HL-60 (cell line): ENCODE data around the gene ADD3.

ENCODE experiments used
- DNase-seq, 2 experiments: peaks; one replicate each; pipeline ENCODE4 v3.0.0-alpha.2; 2010 to 2020; ENCODE audit warnings: low read depth in 1 of 2, low spot score in 1 of 2
- H3K27ac ChIP-seq: fragments of 250-450 bp; sonication (Bioruptor Pico); replicated peaks from 2 replicates; pipeline ENCODE4 v1.5.1; 2020; ENCODE audit warnings: mild to moderate bottlenecking, moderate library complexity
- H3K27me3 ChIP-seq: fragments of 250-450 bp; sonication (Bioruptor Pico); 2 replicates; pipeline ENCODE4 v1.5.1; 2021; ENCODE audit warnings: mild to moderate bottlenecking, moderate library complexity; ENCODE audit not compliant: insufficient read depth, poor library complexity, severe bottlenecking
- H3K4me3 ChIP-seq: replicated peaks from 2 replicates; pipeline ENCODE4 v1.5.1; 2011; ENCODE audit warnings: mild to moderate bottlenecking, control low read depth, low read length; ENCODE audit not compliant: insufficient read depth
- GABPA ChIP-seq: IDR thresholded peaks from 2 replicates; pipeline ENCODE4 v1.6.1; 2012; ENCODE audit warnings: low read depth
- POLR2AphosphoS5 ChIP-seq: IDR thresholded peaks from 2 replicates; pipeline ENCODE4 v1.6.1; 2012; ENCODE audit warnings: low read depth
- SPI1 ChIP-seq: IDR thresholded peaks from 2 replicates; pipeline ENCODE4 v1.6.1; 2012; ENCODE audit warnings: low read depth, mild to moderate bottlenecking, borderline replicate concordance
- TF ChIP-seq, protein P1 (sequence below): IDR thresholded peaks from one replicate; pipeline ENCODE4 v1.5.1; 2011; ENCODE audit warnings: low read length, control low read depth, inconsistent platforms; ENCODE audit not compliant: insufficient read depth
- TF ChIP-seq, protein P2 (sequence below): IDR thresholded peaks from 2 replicates; pipeline ENCODE4 v1.6.1; 2012; ENCODE audit warnings: low read depth; ENCODE audit not compliant: insufficient replicate concordance

The ADD3 gene

GRCh38 chr10:109975244-109976190 is 32.3 kb upstream of the ADD3 start:
- Histone ChIP-seq H3K27ac (no peak overlapping the region), H3K4me3 (no peak overlapping the region), H3K27me3 (no peaks in the 10 kb centered on the region)
- DNase-seq, result no peak
- TF ChIP-seq GABPA, result no peak
- TF ChIP-seq, protein P1, sequence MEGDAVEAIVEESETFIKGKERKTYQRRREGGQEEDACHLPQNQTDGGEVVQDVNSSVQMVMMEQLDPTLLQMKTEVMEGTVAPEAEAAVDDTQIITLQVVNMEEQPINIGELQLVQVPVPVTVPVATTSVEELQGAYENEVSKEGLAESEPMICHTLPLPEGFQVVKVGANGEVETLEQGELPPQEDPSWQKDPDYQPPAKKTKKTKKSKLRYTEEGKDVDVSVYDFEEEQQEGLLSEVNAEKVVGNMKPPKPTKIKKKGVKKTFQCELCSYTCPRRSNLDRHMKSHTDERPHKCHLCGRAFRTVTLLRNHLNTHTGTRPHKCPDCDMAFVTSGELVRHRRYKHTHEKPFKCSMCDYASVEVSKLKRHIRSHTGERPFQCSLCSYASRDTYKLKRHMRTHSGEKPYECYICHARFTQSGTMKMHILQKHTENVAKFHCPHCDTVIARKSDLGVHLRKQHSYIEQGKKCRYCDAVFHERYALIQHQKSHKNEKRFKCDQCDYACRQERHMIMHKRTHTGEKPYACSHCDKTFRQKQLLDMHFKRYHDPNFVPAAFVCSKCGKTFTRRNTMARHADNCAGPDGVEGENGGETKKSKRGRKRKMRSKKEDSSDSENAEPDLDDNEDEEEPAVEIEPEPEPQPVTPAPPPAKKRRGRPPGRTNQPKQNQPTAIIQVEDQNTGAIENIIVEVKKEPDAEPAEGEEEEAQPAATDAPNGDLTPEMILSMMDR, result no peak
- TF ChIP-seq SPI1, result no peak
- TF ChIP-seq, protein P2, sequence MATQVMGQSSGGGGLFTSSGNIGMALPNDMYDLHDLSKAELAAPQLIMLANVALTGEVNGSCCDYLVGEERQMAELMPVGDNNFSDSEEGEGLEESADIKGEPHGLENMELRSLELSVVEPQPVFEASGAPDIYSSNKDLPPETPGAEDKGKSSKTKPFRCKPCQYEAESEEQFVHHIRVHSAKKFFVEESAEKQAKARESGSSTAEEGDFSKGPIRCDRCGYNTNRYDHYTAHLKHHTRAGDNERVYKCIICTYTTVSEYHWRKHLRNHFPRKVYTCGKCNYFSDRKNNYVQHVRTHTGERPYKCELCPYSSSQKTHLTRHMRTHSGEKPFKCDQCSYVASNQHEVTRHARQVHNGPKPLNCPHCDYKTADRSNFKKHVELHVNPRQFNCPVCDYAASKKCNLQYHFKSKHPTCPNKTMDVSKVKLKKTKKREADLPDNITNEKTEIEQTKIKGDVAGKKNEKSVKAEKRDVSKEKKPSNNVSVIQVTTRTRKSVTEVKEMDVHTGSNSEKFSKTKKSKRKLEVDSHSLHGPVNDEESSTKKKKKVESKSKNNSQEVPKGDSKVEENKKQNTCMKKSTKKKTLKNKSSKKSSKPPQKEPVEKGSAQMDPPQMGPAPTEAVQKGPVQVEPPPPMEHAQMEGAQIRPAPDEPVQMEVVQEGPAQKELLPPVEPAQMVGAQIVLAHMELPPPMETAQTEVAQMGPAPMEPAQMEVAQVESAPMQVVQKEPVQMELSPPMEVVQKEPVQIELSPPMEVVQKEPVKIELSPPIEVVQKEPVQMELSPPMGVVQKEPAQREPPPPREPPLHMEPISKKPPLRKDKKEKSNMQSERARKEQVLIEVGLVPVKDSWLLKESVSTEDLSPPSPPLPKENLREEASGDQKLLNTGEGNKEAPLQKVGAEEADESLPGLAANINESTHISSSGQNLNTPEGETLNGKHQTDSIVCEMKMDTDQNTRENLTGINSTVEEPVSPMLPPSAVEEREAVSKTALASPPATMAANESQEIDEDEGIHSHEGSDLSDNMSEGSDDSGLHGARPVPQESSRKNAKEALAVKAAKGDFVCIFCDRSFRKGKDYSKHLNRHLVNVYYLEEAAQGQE, result no peak
- no peak for TF ChIP-seq POLR2AphosphoS5

- TF ChIP-seq POLR2AphosphoS5, result no peak
- TF ChIP-seq GABPA, result no peak
- no peak; the same call in 1 of the 2 replicates for TF ChIP-seq SPI1
- TF ChIP-seq, protein P1, result no peak
- TF ChIP-seq, protein P2, result no peak
- H3K27me3 ChIP-seq, result no peaks in the 10 kb centered on the region
- DNase-seq, result no peak
- H3K4me3 ChIP-seq, result no peak overlapping the region
- H3K27ac ChIP-seq, result no peak overlapping the region
Observed at GRCh38 chr10:109976681-109977080, 31.1 kb upstream of the ADD3 start.

DNA sequence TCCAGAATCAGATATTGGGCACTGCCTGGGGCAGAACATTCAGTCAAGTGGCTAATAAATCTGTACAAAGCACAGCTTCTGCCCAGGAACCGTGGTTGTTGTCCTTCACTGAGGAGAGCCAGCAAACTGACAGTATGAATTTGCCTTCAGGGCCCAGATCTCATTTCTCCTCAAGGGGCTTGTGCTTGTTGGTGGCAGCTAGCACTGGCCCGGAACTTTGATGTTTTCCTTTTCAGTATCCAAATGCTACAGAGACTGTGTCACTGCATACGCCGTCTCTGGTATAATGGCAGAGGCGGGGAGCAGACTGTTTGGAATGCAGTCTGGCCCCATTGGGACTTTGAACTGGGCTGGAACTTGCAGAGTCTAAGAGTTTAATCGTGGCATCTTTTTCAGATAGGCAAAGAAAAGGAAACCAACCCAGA is 30.4 kb upstream of the ADD3 start:
- TF ChIP-seq, protein P2, result no peak
- TF ChIP-seq, protein P1, result no peak
- no peak for TF ChIP-seq GABPA
- TF ChIP-seq SPI1, result no peak
- no peak for TF ChIP-seq POLR2AphosphoS5
- Histone ChIP-seq H3K27ac (no peak overlapping the region), H3K27me3 (no peaks in the 10 kb centered on the region), H3K4me3 (no peak overlapping the region)
- no peak for DNase-seq
